Ishikawa (cell line): ENCODE data around the gene CNTNAP2.

Experiments
- CEBPB ChIP-seq: IDR thresholded peaks from 2 replicates; pipeline ENCODE4 v1.6.1; 2012
- CREB1 ChIP-seq: IDR thresholded peaks from 2 replicates; pipeline ENCODE4 v1.6.1; 2012; ENCODE audit warnings: low read depth
- EGR1 ChIP-seq: IDR thresholded peaks from 2 replicates; pipeline ENCODE4 v1.6.1; 2012
- EP300 ChIP-seq: IDR thresholded peaks from 2 replicates; pipeline ENCODE4 v1.6.1; 2012; ENCODE audit warnings: borderline replicate concordance
- MAX ChIP-seq: IDR thresholded peaks from 2 replicates; pipeline ENCODE4 v1.6.1; 2012
- NFIC ChIP-seq: IDR thresholded peaks from 2 replicates; pipeline ENCODE4 v1.6.1; 2012

DNA sequence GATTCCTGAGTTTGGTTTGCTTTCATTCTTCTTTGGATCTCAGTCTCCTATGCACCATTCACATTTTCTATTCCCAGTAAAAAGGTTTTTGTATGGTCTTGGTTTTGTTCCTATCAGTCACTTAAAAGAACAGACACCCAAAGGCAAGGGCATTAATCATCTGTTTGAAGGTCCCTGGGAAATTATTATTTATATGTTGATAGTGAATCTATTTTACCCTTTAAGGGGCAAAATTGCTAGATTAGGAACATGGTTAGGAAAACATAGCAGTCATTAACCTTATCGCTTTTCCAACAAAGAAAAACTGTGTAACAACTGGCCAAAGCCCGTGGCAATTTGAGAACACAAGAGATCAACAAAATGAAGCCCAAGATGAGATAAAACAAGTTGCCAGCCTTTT lies 1327.3 kb downstream of the CNTNAP2 start:
- TF ChIP-seq NFIC (no peak), CREB1 (no peak), EP300 (no peak), MAX (no peak), EGR1 (no peak), CEBPB (no peak)
